HepG2 (cell line): ENCODE data around the gene ZCCHC8. TPM values are rescaled to one million over a fixed set of nuclear protein-coding genes. Genes with fewer than 3 reads are reported as not detected.

Experiments
- ATAC-seq: fragments of 200-7000 bp; cut with Tn5 transposase; 3 replicates; pipeline ENCODE4 v1.9.1; 2020; ENCODE audit warnings: mild to moderate bottlenecking, moderate library complexity
- BruUV-seq: library from RNA; stranded (reverse); fragments of 400-500 nt; replicated peaks from 2 replicates; lab custom pipeline; 2021; lab: Mats Ljungman, UMichigan
- CTCF ChIA-PET: fragments of 300-600 bp; formaldehyde crosslinking; extraction: SDS; loops from one replicate; lab custom pipeline; 2021; ENCODE audit warnings: low total read pairs, inconsistent platforms, low intra/inter-chr PET ratio; lab: Yijun Ruan, JAX
- POLR2A ChIA-PET: fragments of 350-600 bp; sonication (Branson Sonifier 250); formaldehyde crosslinking; loops from one replicate; lab custom pipeline; 2020; ENCODE audit warnings: antibody characterized with exemption, inconsistent platforms; lab: Yijun Ruan, JAX
- DNase-seq: peaks from one replicate; pipeline ENCODE4 v3.0.0-alpha.2; 2015; ENCODE audit warnings: low spot score
- FAIRE-seq: peaks from 3 replicates; lab custom pipeline; 2011; peaks lifted over from hg19 to GRCh38; lab: Jason Lieb, UNC
- H2AFZ ChIP-seq: one replicate; pipeline ENCODE4 v1.6.1; 2011; ENCODE audit warnings: low read length, inconsistent platforms
- H3K27ac ChIP-seq: fragments of 300-600 bp; 3 replicates; pipeline ENCODE4 v1.8.0; 2011; ENCODE audit warnings: mixed run types, mild to moderate bottlenecking, mixed read lengths, low read length, inconsistent platforms; ENCODE audit not compliant: insufficient read depth; ENCODE audit errors: extremely low read length
- H3K27me3 ChIP-seq, 2 experiments: fragments of 200-600 bp in 1 of 2; 2 replicates in 1 of 2; 3 replicates in 1 of 2; pipeline versions ENCODE4 v1.6.0 to v1.8.0; 2011; ENCODE audit warnings: low read length in 2 of 2, mild to moderate bottlenecking in 2 of 2, moderate library complexity in 2 of 2, inconsistent platforms in 1 of 2; ENCODE audit not compliant: insufficient read depth in 2 of 2, control insufficient read depth in 1 of 2
- H3K36me3 ChIP-seq, 2 experiments: fragments of 200-600 bp in 1 of 2; replicated peaks in 1 of 2; 2 replicates in 1 of 2; 3 replicates in 1 of 2; pipeline versions ENCODE4 v1.5.1 to v1.8.0; 2011; ENCODE audit warnings: low read length in 2 of 2, inconsistent platforms in 1 of 2; ENCODE audit not compliant: insufficient read depth in 2 of 2, control insufficient read depth in 1 of 2
- H3K4me1 ChIP-seq: 2 replicates; pipeline ENCODE4 v1.5.1; 2012; ENCODE audit warnings: low read length, inconsistent platforms; ENCODE audit not compliant: insufficient read depth
- H3K4me2 ChIP-seq: 2 replicates; pipeline ENCODE4 v1.6.0; 2011; ENCODE audit warnings: low read depth, low read length, inconsistent platforms
- H3K4me3 ChIP-seq, 3 experiments: fragments of 200-600 bp in 1 of 3; sonication (generic), shearing (Covaris generic) in 1 of 3; replicated peaks in 1 of 3; 2 replicates each; pipeline ENCODE4 v1.5.1; 2011 to 2016; ENCODE audit warnings: low read length in 3 of 3, inconsistent platforms in 2 of 3, low read depth in 2 of 3, mild to moderate bottlenecking in 2 of 3, control low read depth in 1 of 3, mixed read lengths in 1 of 3; ENCODE audit not compliant: insufficient read depth in 1 of 3
- H3K79me2 ChIP-seq: one replicate; pipeline ENCODE4 v1.6.1; 2011; ENCODE audit warnings: low read length, inconsistent platforms; ENCODE audit not compliant: insufficient read depth
- H3K9ac ChIP-seq: 2 replicates; pipeline ENCODE4 v1.6.0; 2011; ENCODE audit warnings: mild to moderate bottlenecking, low read depth, low read length, inconsistent platforms; ENCODE audit not compliant: insufficient read depth
- H3K9me3 ChIP-seq: 2 replicates; pipeline ENCODE4 v1.5.1; 2012; ENCODE audit warnings: mild to moderate bottlenecking, low read length
- H4K20me1 ChIP-seq: 2 replicates; pipeline ENCODE4 v1.6.0; 2011; ENCODE audit warnings: inconsistent platforms, mild to moderate bottlenecking, low read length, moderate library complexity; ENCODE audit not compliant: insufficient read depth
- ELF1 ChIP-seq: sonication (generic); formaldehyde crosslinking; IDR thresholded peaks from 2 replicates; pipeline ENCODE4 v1.4.0; 2020; ENCODE audit warnings: missing genetic modification reagents
- FOXP1 ChIP-seq, 2 experiments: fragments of 450-650 bp in 1 of 2; IDR thresholded peaks; 2 replicates each; pipeline ENCODE4 v1.6.1; 2017 to 2018; ENCODE audit warnings: antibody characterized with exemption in 1 of 2
- NR2C2 ChIP-seq: sonication (generic); formaldehyde crosslinking; IDR thresholded peaks from 2 replicates; pipeline ENCODE4 v1.4.0; 2020; ENCODE audit warnings: missing genetic modification reagents, mild to moderate bottlenecking, moderate library complexity, borderline replicate concordance
- ZNF382 ChIP-seq: sonication (generic); formaldehyde crosslinking; IDR thresholded peaks from 2 replicates; pipeline ENCODE4 v1.5.0; 2020; ENCODE audit warnings: missing genetic modification reagents, mild to moderate bottlenecking, borderline replicate concordance
- ZNF550 ChIP-seq: sonication (generic); formaldehyde crosslinking; IDR thresholded peaks from 2 replicates; pipeline ENCODE4 v1.4.0; 2020; ENCODE audit warnings: mild to moderate bottlenecking, missing genetic modification reagents, borderline replicate concordance
- ZNF761 ChIP-seq: sonication (generic); formaldehyde crosslinking; conservative IDR thresholded peaks from 2 replicates; pipeline ENCODE4 v1.4.0; 2020; ENCODE audit warnings: mild to moderate bottlenecking, missing genetic modification reagents
- WGBS: methylation state at CpG from one replicate; pipeline ENCODE4 v1.1.6; 2017; ENCODE audit warnings: low lambda C conversion rate; 5-methylcytosine and 5-hydroxymethylcytosine counted together
- in situ Hi-C: cut with HindIII; loops from 2 replicates; pipeline ENCODE4 v1.10.0; 2017; ENCODE audit warnings: low pct_unique_long_range_greater_than_20kb; ENCODE audit not compliant: extremely low pct_ligation_motif_present
- intact Hi-C: fragments of 100-400 bp; cut with micrococcal nuclease; formaldehyde crosslinking; loops from one replicate; pipeline ENCODE4 v1.10.0; 2022; ENCODE audit not compliant: unreplicated experiment
- polyA plus RNA-seq, 8 experiments: library from polyadenylated mRNA; depleted of rRNA in 3 of 8; stranded (reverse) in 7 of 8; unstranded in 1 of 8; fragments of >200 nt; fragmentation: Illumina TruSeq in 4 of 8; extraction: Trizol in 4 of 8; gene quantifications; 2 replicates each; pipeline versions ENCODE4 v1.2.1 to v1.2.3, GENCODE V29; 2011 to 2016; ENCODE audit warnings: low read depth in 4 of 8, missing spikeins in 1 of 8, mixed read lengths in 1 of 8; ENCODE audit not compliant: insufficient read depth in 1 of 8
- total RNA-seq, 5 experiments: library from RNA; depleted of rRNA; stranded (reverse); fragments of >200 nt; fragmentation: Illumina TruSeq; extraction: Trizol; gene quantifications; 2 replicates each; pipeline ENCODE4 v1.2.3, GENCODE V29; 2016; ENCODE audit warnings: low read depth in 1 of 5
- TF ChIP-seq, protein P1 (sequence below): sonication (generic); formaldehyde crosslinking; IDR thresholded peaks from 2 replicates; pipeline ENCODE4 v1.8.1; 2023; ENCODE audit warnings: missing genetic modification reagents, inconsistent platforms, borderline replicate concordance
- TF ChIP-seq, protein P2 (sequence below): sonication (generic); formaldehyde crosslinking; IDR thresholded peaks from 2 replicates; pipeline ENCODE4 v1.4.0; 2020; ENCODE audit warnings: missing genetic modification reagents
- TF ChIP-seq, protein P3 (sequence below): sonication (generic); formaldehyde crosslinking; IDR thresholded peaks from 2 replicates; pipeline ENCODE4 v1.4.0; 2020; ENCODE audit warnings: mild to moderate bottlenecking, missing genetic modification reagents
- TF ChIP-seq, protein P4 (sequence below): IDR thresholded peaks from 2 replicates; pipeline ENCODE4 v1.6.1; 2012; ENCODE audit warnings: low read depth, low read length, improper control_type of control experiment
- TF ChIP-seq, protein P5 (sequence below), 2 experiments: sonication (generic) in 1 of 2; formaldehyde crosslinking in 1 of 2; IDR thresholded peaks; 2 replicates each; pipeline versions ENCODE4 v1.5.1 to v1.6.1; 2011 to 2020; ENCODE audit warnings: borderline replicate concordance in 1 of 2, low read depth in 1 of 2, low read length in 1 of 2, mild to moderate bottlenecking in 1 of 2, missing genetic modification reagents in 1 of 2, moderate library complexity in 1 of 2

The ZCCHC8 gene
- total and polyA plus RNA-seq, 2 of the 13 experiments (the other 11 are each of a cell fraction or from before 2014, with no cell fraction given): 18.6 to 20.9 TPM

DNA sequence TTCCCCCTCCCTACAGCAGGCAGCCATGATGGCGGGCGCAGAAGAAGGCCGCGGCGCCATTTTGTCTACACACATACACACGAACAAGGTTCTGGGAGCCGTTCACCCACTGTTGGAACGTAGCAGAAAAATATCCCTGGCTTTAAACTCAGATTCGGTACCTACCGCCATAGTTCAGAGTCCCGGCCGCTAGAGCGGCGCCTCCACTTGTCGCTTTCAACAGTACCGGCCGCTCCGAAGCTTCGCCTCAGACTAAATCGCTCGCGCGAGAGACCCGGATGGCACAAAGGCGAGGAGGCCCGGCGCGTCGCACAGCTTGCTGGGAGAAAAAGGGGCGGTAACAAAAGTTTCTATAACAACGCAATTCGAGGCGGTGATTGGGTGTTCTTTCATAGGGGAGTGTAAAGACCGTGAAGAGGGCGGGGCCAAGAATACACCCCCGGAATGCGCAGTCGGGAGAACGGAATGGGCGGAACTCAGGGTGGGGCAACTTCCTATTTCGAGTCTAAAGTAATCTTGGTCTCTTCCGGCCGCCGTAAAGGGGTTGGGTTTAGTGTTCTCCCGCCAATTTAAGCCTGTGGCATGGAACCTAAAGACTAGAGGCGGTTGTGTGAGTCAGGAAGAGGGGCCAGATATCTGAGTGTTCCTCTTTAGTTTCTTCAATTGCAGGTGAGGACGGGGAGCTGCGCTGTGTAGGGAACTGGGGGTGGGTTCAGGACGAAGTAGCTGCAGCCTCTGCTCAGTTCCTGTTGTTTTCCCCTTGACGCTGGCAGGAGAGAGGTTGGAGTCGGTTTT lies 26.1 kb upstream of the ZCCHC8 start, which contains the start of the genes KNTC1 and RSRC2:
Gene KNTC1, plus strand, starts transcription at position 567 of the 795 bp plus-strand sequence. CDS start 2,815 bp downstream, outside the sequence.
Gene RSRC2, minus strand, starts transcription at position 254 of the 795 bp plus-strand sequence. Its CDS starts 83 bp downstream, at position 171.
- no TSS peak for BruUV-seq
- TF ChIP-seq, protein P1, sequence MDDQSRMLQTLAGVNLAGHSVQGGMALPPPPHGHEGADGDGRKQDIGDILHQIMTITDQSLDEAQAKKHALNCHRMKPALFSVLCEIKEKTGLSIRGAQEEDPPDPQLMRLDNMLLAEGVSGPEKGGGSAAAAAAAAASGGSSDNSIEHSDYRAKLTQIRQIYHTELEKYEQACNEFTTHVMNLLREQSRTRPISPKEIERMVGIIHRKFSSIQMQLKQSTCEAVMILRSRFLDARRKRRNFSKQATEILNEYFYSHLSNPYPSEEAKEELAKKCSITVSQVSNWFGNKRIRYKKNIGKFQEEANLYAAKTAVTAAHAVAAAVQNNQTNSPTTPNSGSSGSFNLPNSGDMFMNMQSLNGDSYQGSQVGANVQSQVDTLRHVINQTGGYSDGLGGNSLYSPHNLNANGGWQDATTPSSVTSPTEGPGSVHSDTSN (CRISPR knock-in tag): no peak
- TF ChIP-seq ZNF382: no peak
- TF ChIP-seq, protein P2, sequence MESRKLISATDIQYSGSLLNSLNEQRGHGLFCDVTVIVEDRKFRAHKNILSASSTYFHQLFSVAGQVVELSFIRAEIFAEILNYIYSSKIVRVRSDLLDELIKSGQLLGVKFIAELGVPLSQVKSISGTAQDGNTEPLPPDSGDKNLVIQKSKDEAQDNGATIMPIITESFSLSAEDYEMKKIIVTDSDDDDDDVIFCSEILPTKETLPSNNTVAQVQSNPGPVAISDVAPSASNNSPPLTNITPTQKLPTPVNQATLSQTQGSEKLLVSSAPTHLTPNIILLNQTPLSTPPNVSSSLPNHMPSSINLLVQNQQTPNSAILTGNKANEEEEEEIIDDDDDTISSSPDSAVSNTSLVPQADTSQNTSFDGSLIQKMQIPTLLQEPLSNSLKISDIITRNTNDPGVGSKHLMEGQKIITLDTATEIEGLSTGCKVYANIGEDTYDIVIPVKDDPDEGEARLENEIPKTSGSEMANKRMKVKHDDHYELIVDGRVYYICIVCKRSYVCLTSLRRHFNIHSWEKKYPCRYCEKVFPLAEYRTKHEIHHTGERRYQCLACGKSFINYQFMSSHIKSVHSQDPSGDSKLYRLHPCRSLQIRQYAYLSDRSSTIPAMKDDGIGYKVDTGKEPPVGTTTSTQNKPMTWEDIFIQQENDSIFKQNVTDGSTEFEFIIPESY (CRISPR knock-in tag): no peak
- peak; percentile 94 for TF ChIP-seq ELF1 (CRISPR knock-in tag)
- TF ChIP-seq, protein P3, sequence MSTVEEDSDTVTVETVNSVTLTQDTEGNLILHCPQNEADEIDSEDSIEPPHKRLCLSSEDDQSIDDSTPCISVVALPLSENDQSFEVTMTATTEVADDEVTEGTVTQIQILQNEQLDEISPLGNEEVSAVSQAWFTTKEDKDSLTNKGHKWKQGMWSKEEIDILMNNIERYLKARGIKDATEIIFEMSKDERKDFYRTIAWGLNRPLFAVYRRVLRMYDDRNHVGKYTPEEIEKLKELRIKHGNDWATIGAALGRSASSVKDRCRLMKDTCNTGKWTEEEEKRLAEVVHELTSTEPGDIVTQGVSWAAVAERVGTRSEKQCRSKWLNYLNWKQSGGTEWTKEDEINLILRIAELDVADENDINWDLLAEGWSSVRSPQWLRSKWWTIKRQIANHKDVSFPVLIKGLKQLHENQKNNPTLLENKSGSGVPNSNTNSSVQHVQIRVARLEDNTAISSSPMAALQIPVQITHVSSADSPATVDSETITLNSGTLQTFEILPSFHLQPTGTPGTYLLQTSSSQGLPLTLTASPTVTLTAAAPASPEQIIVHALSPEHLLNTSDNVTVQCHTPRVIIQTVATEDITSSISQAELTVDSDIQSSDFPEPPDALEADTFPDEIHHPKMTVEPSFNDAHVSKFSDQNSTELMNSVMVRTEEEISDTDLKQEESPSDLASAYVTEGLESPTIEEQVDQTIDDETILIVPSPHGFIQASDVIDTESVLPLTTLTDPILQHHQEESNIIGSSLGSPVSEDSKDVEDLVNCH (CRISPR knock-in tag): peak; percentile 43; the same call in 1 of the 2 replicates
- TF ChIP-seq ZNF761: no peak
- no peak for TF ChIP-seq FOXP1 (IDR thresholded peaks at IDR 0.05)
- TF ChIP-seq FOXP1 (CRISPR knock-in tag; IDR thresholded peaks at IDR 0.05): no peak
- no peak; the same call in 1 of the 2 replicates for TF ChIP-seq NR2C2 (CRISPR knock-in tag)
- TF ChIP-seq, protein P4, sequence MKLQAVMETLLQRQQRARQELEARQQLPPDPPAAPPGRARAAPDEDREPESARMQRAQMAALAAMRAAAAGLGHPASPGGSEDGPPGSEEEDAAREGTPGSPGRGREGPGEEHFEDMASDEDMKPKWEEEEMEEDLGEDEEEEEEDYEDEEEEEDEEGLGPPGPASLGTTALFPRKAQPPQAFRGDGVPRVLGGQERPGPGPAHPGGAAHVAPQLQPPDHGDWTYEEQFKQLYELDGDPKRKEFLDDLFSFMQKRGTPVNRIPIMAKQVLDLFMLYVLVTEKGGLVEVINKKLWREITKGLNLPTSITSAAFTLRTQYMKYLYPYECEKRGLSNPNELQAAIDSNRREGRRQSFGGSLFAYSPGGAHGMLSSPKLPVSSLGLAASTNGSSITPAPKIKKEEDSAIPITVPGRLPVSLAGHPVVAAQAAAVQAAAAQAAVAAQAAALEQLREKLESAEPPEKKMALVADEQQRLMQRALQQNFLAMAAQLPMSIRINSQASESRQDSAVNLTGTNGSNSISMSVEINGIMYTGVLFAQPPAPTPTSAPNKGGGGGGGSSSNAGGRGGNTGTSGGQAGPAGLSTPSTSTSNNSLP: no peak; the same call in 1 of the 2 replicates
- TF ChIP-seq, protein P5, sequence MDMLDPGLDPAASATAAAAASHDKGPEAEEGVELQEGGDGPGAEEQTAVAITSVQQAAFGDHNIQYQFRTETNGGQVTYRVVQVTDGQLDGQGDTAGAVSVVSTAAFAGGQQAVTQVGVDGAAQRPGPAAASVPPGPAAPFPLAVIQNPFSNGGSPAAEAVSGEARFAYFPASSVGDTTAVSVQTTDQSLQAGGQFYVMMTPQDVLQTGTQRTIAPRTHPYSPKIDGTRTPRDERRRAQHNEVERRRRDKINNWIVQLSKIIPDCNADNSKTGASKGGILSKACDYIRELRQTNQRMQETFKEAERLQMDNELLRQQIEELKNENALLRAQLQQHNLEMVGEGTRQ (IDR thresholded peaks at IDR 0.05; ENCODE audit: low read depth, low read length): no peak
- TF ChIP-seq, protein P5 (CRISPR knock-in tag; IDR thresholded peaks at IDR 0.05; ENCODE audit: borderline replicate concordance): no peak
- TF ChIP-seq ZNF550 (CRISPR knock-in tag): no peak

More for the DNA sequence above, 26.1 kb upstream of the ZCCHC8 start, which contains the start of the genes KNTC1 and RSRC2:
- FAIRE-seq: peak; percentile 92
- peak within 1 kb of the TSS; percentile 100 for H3K27ac ChIP-seq
- peaks cover 36% of the 10 kb centered on the region for H4K20me1 ChIP-seq
- WGBS: under 1% methylated on average over 51 of the region's 51 CpGs
- H2AFZ ChIP-seq: peak within 1 kb of the TSS; percentile 73
- CTCF ChIA-PET: no interaction called here
- intact Hi-C loops (loop anchor here (10.0 kb wide), 1 partner anchor 228 kb away; the partner anchor contains the start of gene DENR), in situ Hi-C loops (no loop called here)
- H3K9me3 ChIP-seq: no peaks in the 10 kb centered on the region
- peaks cover 31% of the 10 kb centered on the region for H3K4me1 ChIP-seq
- peak within 1 kb of the TSS; percentile 99 for H3K9ac ChIP-seq
- H3K79me2 ChIP-seq: peaks cover 78% of the 10 kb centered on the region
- peak within 1 kb of the TSS; percentile 75 to 96 (median 89) for H3K4me3 ChIP-seq
- ATAC-seq: peak; percentile 92
- POLR2A ChIA-PET: interaction anchor here (0.8 to 2.7 kb wide), 17 partner anchors 13 to 857 kb away, joined by 3 to 43 read pairs (median 4); partner anchors contain the start of genes DENR, DIABLO, KMT5A and ZCCHC8
- peak; percentile 99 for DNase-seq
- H3K4me2 ChIP-seq: peak within 1 kb of the TSS; percentile 96
- peaks cover 0 to 20% of the 10 kb centered on the region in 2 experiments for H3K36me3 ChIP-seq
- no peaks in the 10 kb centered on the region; a peak in 1 of 5 replicates for H3K27me3 ChIP-seq
